RWPE1 (cell line): ENCODE measurements around the gene KRTAP5-6.
A peak's percentile ranks its signal among the peaks of the same experiment; 100 is the strongest.

Source experiments
- CTCF ChIA-PET: fragments of 350-600 bp; sonication (Branson Sonifier 250); formaldehyde crosslinking; extraction: SDS; loops from one replicate; lab custom pipeline; 2021; lab: Yijun Ruan, JAX
- POLR2A ChIA-PET: fragments of 400-600 bp; formaldehyde crosslinking; extraction: SDS; loops from one replicate; lab custom pipeline; 2020; ENCODE audit warnings: antibody characterized with exemption; ENCODE audit not compliant: low non-redundant PET; lab: Yijun Ruan, JAX
- DNase-seq: peaks from one replicate; pipeline ENCODE4 v3.0.0; 2012; ENCODE audit warnings: low spot score
- H3K27ac ChIP-seq: fragments of 450-650 bp; 2 replicates; pipeline ENCODE4 v1.5.1; 2017
- CTCF ChIP-seq: fragments of 450-650 bp; conservative IDR thresholded peaks from 2 replicates; pipeline ENCODE4 v1.5.1; 2017; ENCODE audit warnings: low read depth, mild to moderate bottlenecking

Gene KRTAP5-6

GRCh38 chr11:1745701-1746320 is 48.8 kb downstream of the KRTAP5-6 start:
- H3K27ac ChIP-seq: peak overlapping the region; percentile 88
- CTCF ChIA-PET: interaction anchor here (0.7 kb wide), 1 partner anchor 87 kb away, joined by 3 read pairs; no protein-coding TSS in a partner anchor
- no peak for TF ChIP-seq CTCF
- DNase-seq: no peak
- POLR2A ChIA-PET: no interaction called here

GRCh38 chr11:1746511-1746931 is 49.5 kb downstream of the KRTAP5-6 start:
- H3K27ac ChIP-seq: peak overlapping the region; percentile 88
- ChIA-PET POLR2A (no interaction called here), CTCF (interaction anchor here (0.7 to 0.9 kb wide), 2 partner anchors 86 to 202 kb away, joined by 3 read pairs; no protein-coding TSS in a partner anchor)
- no peak for TF ChIP-seq CTCF
- DNase-seq: no peak

GRCh38 chr11:1746956-1747752 is 50.2 kb downstream of the KRTAP5-6 start:
- no peak for TF ChIP-seq CTCF
- peak overlapping the region; percentile 88 for H3K27ac ChIP-seq
- CTCF ChIA-PET: interaction anchor here (0.9 to 1.4 kb wide), 2 partner anchors 54 to 202 kb away, joined by 3 to 5 read pairs; no protein-coding TSS in a partner anchor
- no peak for DNase-seq
- POLR2A ChIA-PET: no interaction called here
